ENCODE results near the gene LRRC23. TPM values are rescaled to one million over a fixed set of nuclear protein-coding genes. Genes with fewer than 3 reads are reported as not detected.

Gene LRRC23
- total RNA-seq, 1 donor from 2014 or later: 6.3 TPM

GRCh38 chr12:6955108-6956020 lies 50.7 kb downstream of the LRRC23 start:
- DNase-seq (ENCODE audit: extremely low read depth, low read depth, low spot score): no peak

- DNase-seq (ENCODE audit: extremely low read depth, low read depth, low spot score): no peak
Observed at GRCh38 chr12:6956021-6956727, 51.6 kb downstream of the LRRC23 start.

- no peak for DNase-seq (ENCODE audit: extremely low read depth, low read depth, low spot score)
Observed at GRCh38 chr12:6957151-6957701, 52.6 kb downstream of the LRRC23 start.

- no peak for DNase-seq (ENCODE audit: extremely low read depth, low read depth, low spot score)
Observed at GRCh38 chr12:6957741-6958608, 53.4 kb downstream of the LRRC23 start.

GRCh38 chr12:6958609-6959057 lies 54.0 kb downstream of the LRRC23 start:
- no peak for DNase-seq (ENCODE audit: extremely low read depth, low read depth, low spot score)

- no peak for DNase-seq (ENCODE audit: extremely low read depth, low read depth, low spot score)
Observed at GRCh38 chr12:6959058-6959804, 54.6 kb downstream of the LRRC23 start.

- no peak for DNase-seq (ENCODE audit: extremely low read depth, low read depth, low spot score)
Observed at GRCh38 chr12:6959805-6960592, 55.4 kb downstream of the LRRC23 start.

GRCh38 chr12:6960593-6961277 lies 56.1 kb downstream of the LRRC23 start:
- DNase-seq (ENCODE audit: extremely low read depth, low read depth, low spot score): no peak

- DNase-seq (ENCODE audit: extremely low read depth, low read depth, low spot score): no peak
Observed at GRCh38 chr12:6961278-6961694, 56.7 kb downstream of the LRRC23 start.

GRCh38 chr12:6961695-6962284 lies 57.2 kb downstream of the LRRC23 start:
- no peak for DNase-seq (ENCODE audit: extremely low read depth, low read depth, low spot score)

- DNase-seq (ENCODE audit: extremely low read depth, low read depth, low spot score): no peak
Observed at GRCh38 chr12:6962285-6963015, 57.8 kb downstream of the LRRC23 start.

- no peak for DNase-seq (ENCODE audit: extremely low read depth, low read depth, low spot score)
Observed at GRCh38 chr12:6963016-6963731, 58.6 kb downstream of the LRRC23 start.

Other genes starting within 250 kb of the LRRC23 start
- gene ING4, start 241.7 kb upstream of the LRRC23 start, total RNA-seq: 49.7 and 55.1 TPM in 2 replicates
- gene ZNF384, start 215.4 kb upstream of the LRRC23 start, total RNA-seq: 20.1 and 30.3 TPM in 2 replicates
- gene PIANP, start 204.0 kb upstream of the LRRC23 start, total RNA-seq: not detected in 2 replicates
- gene COPS7A, start 180.8 kb upstream of the LRRC23 start, total RNA-seq: 58.8 and 72.9 TPM in 2 replicates
- gene MLF2, start 151.7 kb upstream of the LRRC23 start, total RNA-seq: 186 and 229 TPM in 2 replicates
- 240 and 281 TPM in 2 replicates for gene PTMS, start 138.5 kb upstream of the LRRC23 start, total RNA-seq
- gene LAG3, start 132.3 kb upstream of the LRRC23 start, total RNA-seq: not detected in 2 replicates
- not detected in 2 replicates for gene CD4, start 115.3 kb upstream of the LRRC23 start, total RNA-seq
- gene GPR162, start 83.0 kb upstream of the LRRC23 start, total RNA-seq: 2.0 and 3.7 TPM in 2 replicates
- gene P3H3, start 76.4 kb upstream of the LRRC23 start, total RNA-seq: 53.8 and 87.9 TPM in 2 replicates
- 0.39 and 2.3 TPM in 2 replicates for gene GNB3, start 63.9 kb upstream of the LRRC23 start, total RNA-seq
- gene CDCA3, start 53.5 kb upstream of the LRRC23 start, total RNA-seq: 6.0 and 14.6 TPM in 2 replicates
- gene USP5, start 52.7 kb upstream of the LRRC23 start, total RNA-seq: 74.8 and 77.1 TPM in 2 replicates
- 542 and 832 TPM in 2 replicates for gene TPI1, start 37.3 kb upstream of the LRRC23 start, total RNA-seq
- 5.3 and 5.5 TPM in 2 replicates for gene SPSB2, start 31.5 kb upstream of the LRRC23 start, total RNA-seq
- 18.1 and 18.4 TPM in 2 replicates for gene ENO2, start 9.8 kb downstream of the LRRC23 start, total RNA-seq
- gene ATN1, start 23.1 kb downstream of the LRRC23 start, total RNA-seq: 33.6 and 64.6 TPM in 2 replicates
- gene RNU7-1, start 39.0 kb downstream of the LRRC23 start, total RNA-seq: not detected in 2 replicates
- gene C12orf57, start 39.2 kb downstream of the LRRC23 start, total RNA-seq: 180 and 194 TPM in 2 replicates
- 0.29 and 8.5 TPM in 2 replicates for gene PTPN6, start 46.5 kb downstream of the LRRC23 start, total RNA-seq
- gene PHB2, start 65.8 kb downstream of the LRRC23 start, total RNA-seq: 240 and 281 TPM in 2 replicates
- gene EMG1, start 66.1 kb downstream of the LRRC23 start, total RNA-seq: 24.3 and 25.3 TPM in 2 replicates
- gene LPCAT3, start 113.7 kb downstream of the LRRC23 start, total RNA-seq: 15.4 and 19.4 TPM in 2 replicates
- gene C1S, start 155.9 kb downstream of the LRRC23 start, total RNA-seq: 0.64 and 0.68 TPM in 2 replicates
- gene C1R, start 187.6 kb downstream of the LRRC23 start, total RNA-seq: 1.4 and 3.9 TPM in 2 replicates
- 21.6 and 21.7 TPM in 2 replicates for gene C1RL, start 204.4 kb downstream of the LRRC23 start, total RNA-seq
- 5.5 TPM in 1 of 2 replicates, not detected in the other for gene RBP5, start 224.1 kb downstream of the LRRC23 start, total RNA-seq
- 61.0 and 138 TPM in 2 replicates for gene CLSTN3, start 225.5 kb downstream of the LRRC23 start, total RNA-seq